Keratinocyte (primary cell): ENCODE results near the gene SEMA4G. TPM values are rescaled to one million over a fixed set of nuclear protein-coding genes. Genes with fewer than 3 reads are reported as not detected.

Experiments used
- DNase-seq: peaks from one replicate; pipeline ENCODE4 v3.0.0-alpha.2; 2011; ENCODE audit warnings: low read depth, missing footprints, low spot score
- FAIRE-seq: peaks from 2 replicates; lab custom pipeline; 2011; peaks lifted over from hg19 to GRCh38; lab: Jason Lieb, UNC
- H2AFZ ChIP-seq: 2 replicates; pipeline ENCODE4 v1.6.0; 2012; ENCODE audit warnings: low read length, control low read depth, inconsistent platforms; ENCODE audit not compliant: control insufficient read depth
- H3K27ac ChIP-seq: 2 replicates; pipeline ENCODE4 v1.5.1; 2011; ENCODE audit warnings: low read length; ENCODE audit not compliant: control insufficient read depth, insufficient read depth
- H3K27me3 ChIP-seq: 3 replicates; pipeline ENCODE4 v1.6.0; 2011; ENCODE audit warnings: low read length; ENCODE audit not compliant: control insufficient read depth, insufficient read depth; ENCODE audit errors: extremely low read depth
- H3K36me3 ChIP-seq, 2 experiments: 2 replicates in 1 of 2; 3 replicates in 1 of 2; pipeline ENCODE4 v1.5.1; 2011; ENCODE audit warnings: low read length in 2 of 2, mild to moderate bottlenecking in 1 of 2; ENCODE audit not compliant: control insufficient read depth in 2 of 2, insufficient read depth in 2 of 2; ENCODE audit errors: extremely low read depth in 1 of 2
- H3K4me1 ChIP-seq: 3 replicates; pipeline ENCODE4 v1.5.1; 2011; ENCODE audit warnings: low read length; ENCODE audit not compliant: control insufficient read depth, insufficient read depth; ENCODE audit errors: extremely low read depth
- H3K4me2 ChIP-seq: 3 replicates; pipeline ENCODE4 v1.6.0; 2011; ENCODE audit warnings: low read depth, low read length; ENCODE audit not compliant: control insufficient read depth, insufficient read depth; ENCODE audit errors: extremely low read depth
- H3K4me3 ChIP-seq, 3 experiments: fragments of 200-600 bp in 1 of 3; sonication (generic) in 1 of 3; 2 replicates in 2 of 3; 3 replicates in 1 of 3; pipeline ENCODE4 v1.5.1; 2011 to 2016; ENCODE audit warnings: low read length in 3 of 3, mild to moderate bottlenecking in 3 of 3, control low read depth in 2 of 3, inconsistent platforms in 1 of 3, low read depth in 1 of 3, mixed read lengths in 1 of 3, mixed run types in 1 of 3, moderate library complexity in 1 of 3; ENCODE audit not compliant: control insufficient read depth in 2 of 3, insufficient read depth in 2 of 3; ENCODE audit errors: extremely low read depth in 1 of 3
- H3K79me2 ChIP-seq: 2 replicates; pipeline ENCODE4 v1.6.0; 2012; ENCODE audit warnings: low read length; ENCODE audit not compliant: control insufficient read depth, insufficient read depth
- H3K9ac ChIP-seq: 3 replicates; pipeline ENCODE4 v1.6.0; 2011; ENCODE audit warnings: low read length; ENCODE audit not compliant: control insufficient read depth, insufficient read depth; ENCODE audit errors: extremely low read depth
- H3K9me1 ChIP-seq: 3 replicates; pipeline ENCODE4 v1.6.0; 2011; ENCODE audit warnings: low read length; ENCODE audit not compliant: control insufficient read depth, insufficient read depth; ENCODE audit errors: extremely low read depth
- H3K9me3 ChIP-seq: 2 replicates; pipeline ENCODE4 v1.5.1; 2012; ENCODE audit warnings: low read depth, low read length; ENCODE audit not compliant: control insufficient read depth
- H4K20me1 ChIP-seq: 3 replicates; pipeline ENCODE4 v1.6.0; 2011; ENCODE audit warnings: low read length; ENCODE audit not compliant: control insufficient read depth, insufficient read depth; ENCODE audit errors: extremely low read depth
- EZH2 ChIP-seq: IDR thresholded peaks from one replicate; pipeline ENCODE4 v1.6.1; 2012; ENCODE audit warnings: inconsistent platforms, mild to moderate bottlenecking, low read length, moderate library complexity
- dilution Hi-C: fragments of 300-500 bp; cut with MboI; formaldehyde crosslinking; loops from one replicate; pipeline ENCODE4 v1.7.0; 2020; ENCODE audit warnings: low sequenced_read_pairs; ENCODE audit not compliant: extremely low pct_ligation_motif_present
- polyA plus RNA-seq, 5 experiments: library from polyadenylated mRNA; depleted of rRNA in 3 of 5; stranded (reverse) in 3 of 5; stranded (forward) in 1 of 5; unstranded in 1 of 5; fragments of >200 nt; gene quantifications; 1 replicate in 1 of 5; 2 replicates in 3 of 5; 3 replicates in 1 of 5; pipeline versions ENCODE4 v1.2.1 to v1.2.3, GENCODE V29; 2011 to 2012; ENCODE audit warnings: missing spikeins in 2 of 5, low read depth in 1 of 5, low replicate concordance in 1 of 5
- TF ChIP-seq, protein P1 (sequence below), 3 experiments: IDR thresholded peaks in 1 of 3; conservative IDR thresholded peaks in 1 of 3; optimal IDR thresholded peaks in 1 of 3; 2 replicates in 2 of 3; 3 replicates in 1 of 3; pipeline versions ENCODE3 to v1.5.1; 2011; ENCODE audit warnings: low read length in 3 of 3, mild to moderate bottlenecking in 3 of 3, moderate library complexity in 2 of 3, control low read depth in 1 of 3, inconsistent platforms in 1 of 3; ENCODE audit not compliant: insufficient read depth in 2 of 3; ENCODE audit errors: extremely low read depth in 1 of 3

The SEMA4G gene
- polyA plus RNA-seq, 1 donor (not counting 4 experiments of a cell fraction or from before 2014, with no cell fraction given): 1.2 TPM

DNA sequence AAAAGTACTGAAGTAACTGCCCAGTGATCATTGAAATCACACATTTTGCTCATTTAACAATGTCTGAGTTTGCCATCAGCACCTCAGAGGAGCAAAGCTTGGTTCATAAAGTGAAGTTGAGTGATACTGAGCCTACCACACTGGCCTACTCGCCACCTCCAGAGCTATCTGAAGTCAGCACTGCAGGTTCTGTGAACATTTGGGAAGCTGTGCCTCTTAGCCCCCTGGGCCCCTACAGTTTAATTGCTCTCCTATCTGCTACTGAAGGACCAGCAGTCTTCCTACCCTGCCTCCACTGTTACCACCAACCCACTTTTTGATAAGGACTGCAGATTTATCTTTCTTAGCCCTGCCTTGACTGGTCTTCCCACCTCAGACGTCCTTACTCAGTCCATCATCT, 2.0 kb upstream of the SEMA4G start:
- no peak overlapping the region for H3K4me2 ChIP-seq
- DNase-seq: no peak
- H3K4me1 ChIP-seq: no peaks in the 10 kb centered on the region
- no peak for TF ChIP-seq EZH2
- TF ChIP-seq, protein P1, sequence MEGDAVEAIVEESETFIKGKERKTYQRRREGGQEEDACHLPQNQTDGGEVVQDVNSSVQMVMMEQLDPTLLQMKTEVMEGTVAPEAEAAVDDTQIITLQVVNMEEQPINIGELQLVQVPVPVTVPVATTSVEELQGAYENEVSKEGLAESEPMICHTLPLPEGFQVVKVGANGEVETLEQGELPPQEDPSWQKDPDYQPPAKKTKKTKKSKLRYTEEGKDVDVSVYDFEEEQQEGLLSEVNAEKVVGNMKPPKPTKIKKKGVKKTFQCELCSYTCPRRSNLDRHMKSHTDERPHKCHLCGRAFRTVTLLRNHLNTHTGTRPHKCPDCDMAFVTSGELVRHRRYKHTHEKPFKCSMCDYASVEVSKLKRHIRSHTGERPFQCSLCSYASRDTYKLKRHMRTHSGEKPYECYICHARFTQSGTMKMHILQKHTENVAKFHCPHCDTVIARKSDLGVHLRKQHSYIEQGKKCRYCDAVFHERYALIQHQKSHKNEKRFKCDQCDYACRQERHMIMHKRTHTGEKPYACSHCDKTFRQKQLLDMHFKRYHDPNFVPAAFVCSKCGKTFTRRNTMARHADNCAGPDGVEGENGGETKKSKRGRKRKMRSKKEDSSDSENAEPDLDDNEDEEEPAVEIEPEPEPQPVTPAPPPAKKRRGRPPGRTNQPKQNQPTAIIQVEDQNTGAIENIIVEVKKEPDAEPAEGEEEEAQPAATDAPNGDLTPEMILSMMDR (optimal IDR thresholded peaks at IDR 0.05 in 1 of 3, IDR thresholded peaks at IDR 0.05 in 1 of 3, conservative IDR thresholded peaks at IDR 0.05 in 1 of 3; ENCODE audit: extremely low read depth in 1 of 3, insufficient read depth in 2 of 3, low read length in 3 of 3): no peak
- no peak overlapping the region for H2AFZ ChIP-seq
- no peaks in the 10 kb centered on the region for H3K27me3 ChIP-seq
- dilution Hi-C loops: no loop called here
- H3K4me3 ChIP-seq: no peak overlapping the region
- no peak overlapping the region for H3K9ac ChIP-seq
- H3K27ac ChIP-seq: no peak overlapping the region
- FAIRE-seq: no peak
- H3K9me3 ChIP-seq: no peaks in the 10 kb centered on the region
- H3K9me1 ChIP-seq: peaks cover 2% of the 10 kb centered on the region
- H4K20me1 ChIP-seq: no peaks in the 10 kb centered on the region
- peaks cover 0 to 5% of the 10 kb centered on the region in 2 experiments for H3K36me3 ChIP-seq
- no peaks in the 10 kb centered on the region for H3K79me2 ChIP-seq

DNA sequence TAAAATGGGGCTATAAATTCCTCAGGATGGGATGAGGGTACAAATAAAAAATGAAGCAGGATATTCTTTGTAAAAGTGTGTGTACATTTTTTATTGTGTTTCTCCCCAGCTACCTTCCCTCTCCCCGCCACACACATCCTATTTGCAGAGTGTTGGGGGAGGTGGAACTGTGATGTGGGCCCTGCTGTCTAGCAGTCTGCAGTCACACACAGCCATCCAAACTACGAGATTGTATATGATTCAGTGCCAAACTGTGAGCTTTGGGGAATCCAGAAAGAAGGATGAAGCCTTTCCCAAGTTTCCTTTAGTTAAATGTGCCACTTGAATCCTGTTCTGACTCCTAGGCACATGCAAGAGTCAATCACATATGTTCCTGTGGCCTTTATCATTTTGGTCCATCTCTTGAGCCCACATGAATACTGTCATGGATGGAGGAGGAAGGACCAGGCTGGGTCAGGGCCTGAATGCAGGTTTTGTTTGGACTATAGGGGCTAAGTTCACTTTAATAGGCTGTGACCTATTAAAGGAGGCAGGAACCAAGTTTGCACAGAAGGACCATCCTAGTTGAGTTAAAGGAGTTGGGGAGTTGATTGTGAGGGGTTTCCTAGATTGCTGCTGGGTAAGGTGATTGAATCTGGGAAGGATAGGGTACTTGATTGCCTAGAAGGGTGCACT, 1.1 kb upstream of the SEMA4G start:
- Histone ChIP-seq H3K4me2 (no peak overlapping the region), H3K9ac (no peak overlapping the region)

More for the DNA sequence above, 1.1 kb upstream of the SEMA4G start:
- dilution Hi-C loops: no loop called here
- no peaks in the 10 kb centered on the region for H4K20me1 ChIP-seq
- no peak overlapping the region for H2AFZ ChIP-seq
- TF ChIP-seq, protein P1 (optimal IDR thresholded peaks at IDR 0.05 in 1 of 3, IDR thresholded peaks at IDR 0.05 in 1 of 3, conservative IDR thresholded peaks at IDR 0.05 in 1 of 3; ENCODE audit: extremely low read depth in 1 of 3, insufficient read depth in 2 of 3, low read length in 3 of 3): no peak
- no peak for TF ChIP-seq EZH2
- peaks cover 2% of the 10 kb centered on the region for H3K9me1 ChIP-seq
- H3K27me3 ChIP-seq: no peaks in the 10 kb centered on the region
- FAIRE-seq: no peak
- no peaks in the 10 kb centered on the region for H3K79me2 ChIP-seq
- no peaks in the 10 kb centered on the region for H3K4me1 ChIP-seq
- H3K9me3 ChIP-seq: no peaks in the 10 kb centered on the region
- no peak for DNase-seq
- H3K4me3 ChIP-seq: no peak overlapping the region
- H3K36me3 ChIP-seq: no peaks in the 10 kb centered on the region
- no peak overlapping the region for H3K27ac ChIP-seq
